T-helper 2 cell treated with Interferon-gamma antibody and Interleukin-4, amounts not matched to agents 5 μg/mL and 100 μg/mL, for 36 hours (primary cell): Measurements from ENCODE around the gene LMO4.

Experiments used
- DNase-seq: peaks from one replicate; pipeline ENCODE4 v3.0.0; 2021; ENCODE audit warnings: low spot score
- H3K27ac Mint-ChIP-seq: one replicate; pipeline ENCODE4 v1.8.0; 2021; ENCODE audit warnings: mild to moderate bottlenecking, mixed read lengths
- H3K27me3 Mint-ChIP-seq: one replicate; pipeline ENCODE4 v1.8.0; 2021; ENCODE audit warnings: low read depth, mixed read lengths
- H3K36me3 Mint-ChIP-seq: one replicate; pipeline ENCODE4 v1.8.0; 2021; ENCODE audit warnings: low read depth, mixed read lengths
- H3K4me1 Mint-ChIP-seq: one replicate; pipeline ENCODE4 v1.8.0; 2021; ENCODE audit warnings: low read depth, mixed read lengths
- H3K4me3 Mint-ChIP-seq: one replicate; pipeline ENCODE4 v1.8.0; 2022; ENCODE audit warnings: mild to moderate bottlenecking, moderate library complexity, mixed read lengths
- H3K9me3 Mint-ChIP-seq: one replicate; pipeline ENCODE4 v1.8.0; 2021; ENCODE audit warnings: mixed read lengths

Gene LMO4

DNA sequence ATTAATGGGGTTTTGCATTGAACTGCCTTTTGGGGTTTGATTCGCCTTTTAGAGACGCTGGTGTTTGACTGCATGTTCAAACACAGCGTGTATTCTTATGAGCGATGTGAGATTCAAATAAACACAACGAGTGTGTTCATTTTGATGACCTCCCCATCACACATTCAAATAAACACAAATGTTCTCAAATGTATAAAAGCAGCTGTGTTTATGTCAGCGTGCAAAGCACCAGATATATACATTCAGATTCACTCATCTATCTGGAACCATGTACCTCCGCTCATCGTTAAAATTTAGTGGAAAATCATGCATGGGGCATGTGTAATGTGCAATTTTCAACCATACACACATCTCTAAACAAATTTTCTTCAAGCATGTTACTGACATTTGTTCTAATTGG lies 21.4 kb upstream of the LMO4 start:
- H3K27ac Mint-ChIP-seq, result no peak overlapping the region
- H3K4me1 Mint-ChIP-seq, result no peaks in the 10 kb centered on the region
- no peak overlapping the region for H3K4me3 Mint-ChIP-seq
- DNase-seq, result no peak
- peaks cover 17% of the 10 kb centered on the region for H3K27me3 Mint-ChIP-seq
- no peaks in the 10 kb centered on the region for H3K9me3 Mint-ChIP-seq
- no peaks in the 10 kb centered on the region for H3K36me3 Mint-ChIP-seq

DNA sequence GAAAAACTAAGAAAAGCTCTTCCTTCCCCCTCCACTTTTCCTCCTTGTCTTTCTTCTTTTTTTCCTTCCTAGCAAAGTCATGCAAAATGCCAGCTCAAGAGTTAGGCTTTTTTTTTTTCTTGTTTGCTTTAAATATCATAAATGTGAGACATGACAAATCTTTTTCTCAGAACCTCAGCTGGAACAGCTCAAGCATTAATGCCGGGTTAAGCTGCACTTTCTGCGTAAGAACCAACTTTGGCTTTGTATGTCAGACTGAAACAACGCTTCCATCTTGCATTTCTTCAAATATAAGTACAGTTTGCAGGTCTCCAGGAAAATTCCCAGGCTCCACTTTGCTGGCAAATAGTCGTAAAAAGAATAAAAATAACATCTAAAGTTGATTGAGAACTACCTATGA lies 20.7 kb upstream of the LMO4 start:
- no peaks in the 10 kb centered on the region for H3K9me3 Mint-ChIP-seq

DNA sequence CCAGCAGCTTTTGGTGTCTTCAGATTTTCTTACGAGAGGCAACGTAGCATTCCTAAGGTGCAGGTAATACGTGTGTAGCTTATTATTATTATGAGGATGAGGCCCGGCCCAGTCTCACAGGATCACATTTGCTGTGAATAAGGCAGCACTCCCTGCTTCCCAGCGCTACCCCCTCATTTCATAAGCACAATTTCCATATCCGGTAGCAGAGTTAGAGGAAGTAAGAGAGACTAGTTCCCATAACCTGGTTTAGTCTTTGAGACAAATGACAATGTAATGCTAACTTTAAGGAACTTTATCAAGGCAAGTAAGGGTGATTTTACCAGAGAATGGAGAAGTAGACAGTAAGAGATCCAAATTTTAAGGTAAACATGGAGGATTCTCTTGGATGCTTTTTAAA lies 14.6 kb upstream of the LMO4 start:
- no peaks in the 10 kb centered on the region for H3K9me3 Mint-ChIP-seq
- H3K27me3 Mint-ChIP-seq, result peaks cover 16% of the 10 kb centered on the region
- no peak overlapping the region for H3K27ac Mint-ChIP-seq
- peaks cover 10% of the 10 kb centered on the region for H3K4me1 Mint-ChIP-seq
- H3K36me3 Mint-ChIP-seq, result no peaks in the 10 kb centered on the region
- H3K4me3 Mint-ChIP-seq, result no peak overlapping the region
- no peak for DNase-seq

More for the DNA sequence above, 20.7 kb upstream of the LMO4 start:
- no peak overlapping the region for H3K27ac Mint-ChIP-seq
- no peak for DNase-seq
- peaks cover 17% of the 10 kb centered on the region for H3K27me3 Mint-ChIP-seq
- H3K4me1 Mint-ChIP-seq, result no peaks in the 10 kb centered on the region
- no peaks in the 10 kb centered on the region for H3K36me3 Mint-ChIP-seq
- H3K4me3 Mint-ChIP-seq, result no peak overlapping the region

DNA sequence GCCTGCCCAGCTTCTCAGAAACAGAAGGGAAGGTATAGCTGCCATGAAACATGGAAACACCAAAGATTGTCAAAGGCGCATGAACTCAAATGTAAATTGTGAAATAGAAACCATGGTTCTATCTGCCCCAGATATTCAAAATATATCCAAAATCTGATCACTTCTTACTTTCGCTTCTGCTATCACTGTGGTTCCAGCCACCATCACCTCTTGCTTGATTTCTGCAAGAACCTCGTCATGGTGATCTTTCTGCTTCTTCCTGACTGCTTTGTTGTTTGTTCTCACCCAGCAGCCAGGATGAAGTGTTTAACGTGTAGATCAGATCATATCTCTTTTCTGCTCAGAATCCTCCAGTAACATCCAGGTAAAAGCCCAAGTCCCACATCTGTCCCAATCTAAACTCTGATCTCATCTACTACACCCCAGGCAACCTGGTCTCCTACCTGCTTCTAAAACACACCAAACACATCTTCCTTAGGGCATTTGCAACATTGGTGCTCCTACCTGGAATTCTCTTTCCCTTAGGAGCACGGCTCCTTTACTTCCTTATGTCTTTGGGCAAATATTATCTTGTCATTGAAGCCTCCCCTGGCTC lies 10.5 kb upstream of the LMO4 start:
- no peak overlapping the region for H3K4me3 Mint-ChIP-seq
- H3K27me3 Mint-ChIP-seq, result peaks cover 27% of the 10 kb centered on the region
- peaks cover 10% of the 10 kb centered on the region for H3K4me1 Mint-ChIP-seq
- H3K9me3 Mint-ChIP-seq, result no peaks in the 10 kb centered on the region
- no peaks in the 10 kb centered on the region for H3K36me3 Mint-ChIP-seq
- H3K27ac Mint-ChIP-seq, result no peak overlapping the region
- no peak for DNase-seq

DNA sequence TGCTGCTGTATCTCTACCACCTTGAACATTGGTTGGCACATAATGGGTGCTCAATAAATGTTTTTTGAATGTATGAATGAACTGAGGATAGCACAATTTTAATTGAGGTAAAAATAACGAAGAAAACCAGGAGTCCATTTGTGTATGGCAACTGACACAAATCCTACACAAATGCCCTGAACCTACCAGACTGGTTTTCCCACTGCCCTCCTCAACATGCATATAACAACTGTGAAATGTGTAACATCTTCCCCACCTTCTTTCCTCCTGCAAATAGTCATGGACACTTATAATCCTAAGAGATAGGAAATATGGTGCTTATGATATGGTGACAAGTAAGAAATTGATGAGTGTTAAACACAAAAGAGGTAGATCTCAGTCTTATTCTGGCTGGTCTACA lies 9.9 kb upstream of the LMO4 start:
- Mint-ChIP-seq H3K36me3 (no peaks in the 10 kb centered on the region), H3K27ac (no peak overlapping the region), H3K4me3 (no peak overlapping the region), H3K4me1 (peaks cover 10% of the 10 kb centered on the region), H3K27me3 (peaks cover 27% of the 10 kb centered on the region), H3K9me3 (no peaks in the 10 kb centered on the region)
- no peak for DNase-seq

DNA sequence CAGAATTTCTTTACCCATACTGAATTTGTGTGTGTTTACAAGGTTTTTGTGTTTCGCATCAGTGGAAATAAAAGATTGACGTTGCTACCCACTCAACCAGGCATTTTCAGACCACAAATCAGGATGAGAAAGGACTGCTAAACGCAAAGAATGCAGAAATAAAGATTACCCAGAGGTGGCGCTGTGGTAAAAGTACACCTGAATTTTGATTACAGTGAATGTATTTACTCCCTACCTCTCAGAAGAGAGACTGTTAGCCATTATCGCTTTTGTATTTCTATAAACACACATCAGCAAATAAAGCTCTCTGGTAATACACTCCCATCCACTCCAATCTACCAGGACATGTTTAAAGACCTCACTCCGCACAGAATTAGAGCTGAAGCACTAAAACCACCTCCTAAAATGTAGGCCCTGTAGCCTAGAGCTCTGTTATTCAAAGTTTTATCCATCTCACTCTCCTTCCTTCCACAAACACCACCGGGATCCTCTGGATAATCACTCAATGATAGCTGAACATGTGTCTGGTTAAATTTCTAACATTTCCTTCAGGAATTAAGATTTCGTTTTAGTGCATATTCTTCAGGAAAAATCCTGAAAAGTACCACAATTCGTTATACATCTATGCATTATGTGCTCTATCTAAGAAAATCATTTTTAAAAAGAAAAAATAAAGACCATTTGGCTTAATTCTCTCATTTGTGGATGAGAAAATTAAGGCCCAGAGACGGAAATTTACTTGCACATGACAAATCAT lies 2.5 kb upstream of the LMO4 start:
- DNase-seq, result peak; percentile 40
- peaks cover 2% of the 10 kb centered on the region for H3K36me3 Mint-ChIP-seq
- H3K27me3 Mint-ChIP-seq, result peaks cover 24% of the 10 kb centered on the region
- H3K27ac Mint-ChIP-seq, result no peak overlapping the region
- H3K4me1 Mint-ChIP-seq, result peaks cover 16% of the 10 kb centered on the region
- no peak overlapping the region for H3K4me3 Mint-ChIP-seq
- H3K9me3 Mint-ChIP-seq, result no peaks in the 10 kb centered on the region

DNA sequence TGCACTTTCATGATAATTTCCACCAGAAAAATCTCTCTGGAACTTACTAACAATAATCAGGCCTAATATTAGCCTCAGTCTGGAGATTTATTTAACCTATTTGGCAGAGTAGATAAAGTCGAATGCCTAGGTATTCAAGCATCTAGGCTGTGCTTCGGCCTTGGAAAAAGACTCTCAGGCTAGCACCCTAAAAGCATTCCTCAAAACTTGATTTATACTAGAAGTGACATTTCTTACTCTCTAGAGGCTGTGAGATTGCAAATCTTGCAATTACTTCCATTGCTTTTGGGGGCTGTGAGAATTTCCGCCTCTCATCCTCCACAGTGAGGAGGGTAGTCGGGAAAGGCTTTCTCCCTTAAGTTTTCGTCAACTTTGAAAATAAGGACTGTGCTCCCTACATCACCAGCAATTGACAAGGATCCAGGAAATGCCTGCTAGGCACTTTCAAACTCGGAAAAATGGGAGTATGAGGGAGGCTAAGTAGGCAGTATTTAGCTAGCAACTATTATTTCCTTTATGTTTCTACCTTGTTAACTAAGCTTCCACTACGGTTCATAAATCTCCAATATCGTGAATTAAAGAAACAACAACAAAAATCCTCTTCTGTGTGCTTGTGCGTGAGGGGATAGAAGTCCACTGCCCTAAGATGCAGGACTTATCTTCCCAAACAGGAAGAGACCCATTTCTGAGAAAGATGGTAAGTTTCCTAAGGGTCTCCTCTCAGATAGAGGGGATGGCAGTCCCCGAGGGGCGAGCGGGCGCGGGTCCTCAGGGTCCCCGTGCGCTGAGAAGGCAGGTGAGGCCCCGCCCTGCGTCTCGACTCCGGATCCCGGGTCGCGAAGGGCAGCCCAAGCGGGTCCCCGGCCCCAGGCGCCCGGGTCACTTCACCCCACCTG lies 1.1 kb upstream of the LMO4 start:
- H3K36me3 Mint-ChIP-seq, result peaks cover 9% of the 10 kb centered on the region
- no peaks in the 10 kb centered on the region for H3K9me3 Mint-ChIP-seq
- H3K27ac Mint-ChIP-seq, result peak overlapping the region; percentile 93
- H3K27me3 Mint-ChIP-seq, result peaks cover 26% of the 10 kb centered on the region
- peaks cover 25% of the 10 kb centered on the region for H3K4me1 Mint-ChIP-seq
- H3K4me3 Mint-ChIP-seq, result peak overlapping the region; percentile 93
- DNase-seq, result no peak

DNA sequence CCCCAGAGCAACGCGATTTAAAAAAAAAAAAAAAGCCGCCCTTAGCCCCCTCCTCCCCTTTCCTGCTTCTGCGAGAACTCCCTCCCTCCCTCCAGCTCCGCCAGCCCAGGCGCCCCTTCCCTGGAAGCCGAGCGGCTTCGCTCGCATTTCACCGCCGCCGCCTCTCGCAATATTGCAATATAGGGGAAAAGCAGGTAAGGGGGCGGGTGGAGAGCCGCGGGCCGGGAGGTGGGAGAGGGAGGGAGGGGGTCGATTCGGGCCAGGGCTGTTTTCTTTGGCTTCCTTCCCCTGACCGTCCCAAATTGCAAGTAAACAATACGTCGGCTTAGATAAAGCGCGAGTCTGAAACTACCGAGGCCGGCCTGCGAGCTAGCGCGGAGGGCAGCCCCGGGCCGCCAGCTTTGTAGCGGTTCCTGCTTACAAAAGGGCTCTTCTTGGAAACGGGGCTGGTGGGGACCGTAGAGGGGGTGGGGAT lies 408 bp downstream of the LMO4 start:
- Mint-ChIP-seq H3K4me1 (peaks cover 38% of the 10 kb centered on the region), H3K36me3 (peaks cover 20% of the 10 kb centered on the region), H3K27me3 (peaks cover 39% of the 10 kb centered on the region), H3K9me3 (no peaks in the 10 kb centered on the region), H3K4me3 (peak overlapping the region; percentile 93), H3K27ac (peak overlapping the region; percentile 91)
- DNase-seq, result peak; percentile 43

DNA sequence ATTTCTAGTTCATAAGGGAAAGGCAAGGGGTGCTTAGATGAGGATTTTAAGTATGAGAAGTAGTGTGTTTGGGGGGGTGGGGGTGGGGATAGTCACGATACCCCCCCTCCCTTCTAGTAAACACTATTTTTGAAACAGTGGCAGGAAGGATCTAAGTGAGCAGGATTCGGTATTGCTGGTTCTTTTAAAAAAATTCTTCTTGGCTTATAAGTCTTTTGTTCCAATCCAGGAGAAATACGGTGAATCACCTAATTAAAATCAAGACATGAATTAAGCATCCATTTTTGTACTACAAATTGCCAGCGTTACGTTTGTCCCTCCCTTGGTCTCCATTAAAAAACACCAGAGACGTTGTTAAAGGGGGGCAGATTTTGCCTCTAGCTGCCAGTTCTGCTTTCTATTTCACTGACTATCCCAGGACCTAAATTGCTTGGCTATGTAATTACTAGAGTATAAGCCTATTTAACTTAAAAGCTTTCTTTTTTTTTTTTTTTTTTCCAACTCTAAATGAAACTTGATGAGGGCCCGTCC lies 911 bp downstream of the LMO4 start:
- no peak for DNase-seq
- no peaks in the 10 kb centered on the region for H3K9me3 Mint-ChIP-seq
- peak overlapping the region; percentile 93 for H3K4me3 Mint-ChIP-seq
- peaks cover 39% of the 10 kb centered on the region for H3K27me3 Mint-ChIP-seq
- peaks cover 20% of the 10 kb centered on the region for H3K36me3 Mint-ChIP-seq
- H3K4me1 Mint-ChIP-seq, result peaks cover 40% of the 10 kb centered on the region
- H3K27ac Mint-ChIP-seq, result peak overlapping the region; percentile 91

DNA sequence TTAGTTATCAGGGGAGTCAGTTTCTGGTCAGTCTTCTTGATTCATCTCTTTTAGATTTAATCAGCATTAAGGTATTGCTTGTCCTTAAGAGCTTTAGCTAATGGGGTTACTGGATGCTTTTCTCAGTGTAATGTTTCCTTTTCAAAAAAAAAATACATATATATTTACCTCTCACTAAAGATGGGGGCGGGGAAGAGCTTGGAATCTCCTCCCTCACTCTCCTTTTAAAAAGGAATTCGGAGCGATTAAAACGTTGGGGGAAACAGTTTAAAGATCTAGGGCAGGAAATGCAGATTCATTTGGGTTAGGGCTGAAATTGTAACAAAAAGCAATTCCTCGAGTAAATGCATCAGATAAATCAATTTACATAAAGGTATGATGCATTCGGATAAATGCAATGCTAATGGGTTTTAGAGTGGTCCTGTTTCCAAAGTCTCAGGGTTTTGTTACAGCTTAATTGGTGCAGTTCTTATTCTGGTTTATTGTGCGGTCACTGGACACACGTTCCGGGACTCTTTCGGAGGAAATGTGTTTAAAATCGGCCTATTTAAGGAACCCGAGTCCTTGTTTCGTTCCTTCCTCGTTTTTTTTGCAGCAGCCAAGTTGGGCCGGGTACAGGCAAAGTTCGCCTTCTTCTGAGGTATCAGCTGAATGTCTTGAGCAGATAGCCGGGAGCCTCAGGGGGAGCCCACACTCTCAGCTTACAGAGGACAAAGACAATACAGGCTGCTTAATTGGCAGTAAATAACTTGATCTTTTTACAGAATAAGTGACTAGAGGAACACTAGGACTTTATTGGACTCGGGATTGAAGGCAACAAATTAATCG lies 1.6 kb downstream of the LMO4 start:
- Mint-ChIP-seq H3K36me3 (peaks cover 22% of the 10 kb centered on the region), H3K4me1 (peaks cover 42% of the 10 kb centered on the region)
- no peak for DNase-seq

DNA sequence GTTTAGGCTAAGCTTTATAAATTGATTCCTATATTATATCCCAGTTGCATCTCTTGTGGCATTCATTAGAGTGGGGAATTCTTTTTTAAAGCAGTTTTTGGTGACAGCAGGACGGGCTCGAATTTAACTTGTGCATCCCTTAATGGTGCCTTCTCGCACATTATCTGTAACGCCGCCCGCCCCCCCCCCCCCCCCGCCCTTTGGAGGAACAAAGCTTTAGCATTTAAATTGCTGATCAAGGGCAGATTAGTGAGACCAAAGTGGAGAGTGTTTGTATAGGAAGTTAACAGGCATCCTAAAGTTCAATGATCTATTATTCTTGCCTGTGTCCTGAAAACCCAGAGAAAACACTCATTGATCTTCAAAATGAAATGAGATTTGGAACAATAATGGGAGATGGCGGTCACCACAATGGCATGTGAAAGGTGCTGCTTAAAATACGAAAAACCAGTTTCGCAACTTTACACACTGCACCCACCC lies 2.2 kb downstream of the LMO4 start:
- Mint-ChIP-seq H3K9me3 (no peaks in the 10 kb centered on the region), H3K27ac (peak overlapping the region; percentile 91), H3K27me3 (peaks cover 39% of the 10 kb centered on the region), H3K4me3 (peak overlapping the region; percentile 93), H3K4me1 (peaks cover 44% of the 10 kb centered on the region), H3K36me3 (peaks cover 22% of the 10 kb centered on the region)
- no peak for DNase-seq

More for the DNA sequence above, 1.6 kb downstream of the LMO4 start:
- no peaks in the 10 kb centered on the region for H3K9me3 Mint-ChIP-seq
- peak overlapping the region; percentile 93 for H3K4me3 Mint-ChIP-seq
- peaks cover 39% of the 10 kb centered on the region for H3K27me3 Mint-ChIP-seq
- H3K27ac Mint-ChIP-seq, result peak overlapping the region; percentile 91

DNA sequence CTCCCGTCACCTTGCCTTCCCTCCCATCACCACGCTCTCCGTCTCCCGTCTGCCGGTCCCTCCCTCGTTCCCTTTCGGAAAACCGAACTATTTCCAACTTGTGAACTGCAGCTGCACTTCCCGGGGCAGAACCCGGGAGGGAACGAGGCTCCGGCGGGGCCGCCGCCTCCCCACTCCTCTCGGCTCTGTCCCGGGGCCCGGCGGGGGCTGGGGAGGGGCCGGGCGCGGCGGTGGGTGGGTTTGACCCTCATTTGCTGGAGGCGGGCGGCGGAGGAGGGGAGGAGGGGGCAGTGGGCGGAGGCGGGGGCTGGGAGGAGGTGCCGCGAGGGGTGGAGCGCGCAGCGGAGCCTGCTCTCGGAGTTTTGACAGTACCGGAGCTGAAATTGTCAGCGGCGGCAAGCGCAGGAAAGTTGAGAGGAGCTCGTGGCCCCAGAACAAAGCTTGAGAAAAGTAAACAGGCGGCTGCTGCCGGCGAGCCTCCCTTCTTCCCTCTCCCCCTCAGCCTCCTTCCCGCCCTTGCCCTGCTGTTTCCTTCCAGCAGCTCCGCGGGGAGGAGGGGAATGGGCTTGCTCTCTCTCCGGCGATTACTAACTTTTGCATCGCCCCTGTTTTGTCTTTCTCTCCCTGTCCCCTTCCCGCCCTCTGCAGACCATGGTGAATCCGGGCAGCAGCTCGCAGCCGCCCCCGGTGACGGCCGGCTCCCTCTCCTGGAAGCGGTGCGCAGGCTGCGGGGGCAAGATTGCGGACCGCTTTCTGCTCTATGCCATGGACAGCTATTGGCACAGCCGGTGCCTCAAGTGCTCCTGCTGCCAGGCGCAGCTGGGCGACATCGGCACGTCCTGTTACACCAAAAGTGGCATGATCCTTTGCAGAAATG lies 2.9 kb downstream of the LMO4 start:
- Mint-ChIP-seq H3K4me3 (peak overlapping the region; percentile 93), H3K36me3 (peaks cover 22% of the 10 kb centered on the region), H3K27ac (peak overlapping the region; percentile 91), H3K27me3 (peaks cover 39% of the 10 kb centered on the region), H3K9me3 (no peaks in the 10 kb centered on the region), H3K4me1 (peaks cover 42% of the 10 kb centered on the region)
- peak; percentile 32 for DNase-seq
